Hematopoietic multipotent progenitor cell treated with erythropoietin and hydrocortisone succinate and interleukin-3 and kit ligand, for 17 days (in vitro differentiated cells): ENCODE results near the gene S100PBP.

Source experiments
- DNase-seq: peaks from one replicate; pipeline ENCODE4 v3.0.0-alpha.2; 2015; ENCODE audit warnings: low spot score

S100PBP gene

GRCh38 chr1:32828341-32828740, 10.9 kb downstream of the S100PBP start:
- no peak for DNase-seq

- no peak for DNase-seq
Measured at GRCh38 chr1:32830092-32830852, 12.8 kb downstream of the S100PBP start.

GRCh38 chr1:32831878-32832277, 14.4 kb downstream of the S100PBP start:
- DNase-seq, result no peak

DNA sequence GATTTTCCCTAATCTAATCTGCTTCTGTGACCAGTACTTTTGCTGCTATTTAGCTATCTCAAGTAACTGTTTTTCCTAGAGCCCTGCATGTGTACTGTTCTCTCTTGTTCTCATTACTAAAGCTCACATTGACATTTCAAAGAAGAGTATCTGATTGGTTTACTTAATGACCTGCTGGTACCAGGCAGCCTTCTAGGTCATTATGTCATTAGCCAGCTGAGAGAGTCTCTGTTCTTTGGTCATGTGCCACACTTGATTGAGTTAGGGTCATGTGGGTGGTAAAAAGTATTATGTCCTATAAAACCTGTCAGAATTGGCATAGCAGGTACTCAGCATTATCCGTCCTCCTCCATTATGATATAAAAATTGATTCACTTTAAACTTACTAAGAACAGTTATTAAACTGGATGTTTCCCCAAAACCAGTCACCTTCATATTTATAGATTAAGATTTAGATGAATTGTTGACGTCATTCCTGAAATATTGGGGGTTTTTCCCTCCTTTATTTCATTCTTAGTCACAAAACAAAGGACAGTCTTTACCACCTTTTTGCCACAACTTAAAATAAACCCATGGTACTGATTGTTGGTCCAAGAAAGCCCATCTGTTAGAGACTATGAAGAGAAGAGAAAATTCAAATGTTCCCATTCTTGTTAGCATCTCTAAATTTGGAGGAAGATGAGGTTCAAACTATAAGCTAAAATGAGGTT, 31.1 kb downstream of the S100PBP start:
- DNase-seq, result no peak

- no peak for DNase-seq
Measured at GRCh38 chr1:32855861-32856617, 38.6 kb downstream of the S100PBP start.

- no peak for DNase-seq
Measured at GRCh38 chr1:32858136-32858535, 40.7 kb downstream of the S100PBP start.

DNA sequence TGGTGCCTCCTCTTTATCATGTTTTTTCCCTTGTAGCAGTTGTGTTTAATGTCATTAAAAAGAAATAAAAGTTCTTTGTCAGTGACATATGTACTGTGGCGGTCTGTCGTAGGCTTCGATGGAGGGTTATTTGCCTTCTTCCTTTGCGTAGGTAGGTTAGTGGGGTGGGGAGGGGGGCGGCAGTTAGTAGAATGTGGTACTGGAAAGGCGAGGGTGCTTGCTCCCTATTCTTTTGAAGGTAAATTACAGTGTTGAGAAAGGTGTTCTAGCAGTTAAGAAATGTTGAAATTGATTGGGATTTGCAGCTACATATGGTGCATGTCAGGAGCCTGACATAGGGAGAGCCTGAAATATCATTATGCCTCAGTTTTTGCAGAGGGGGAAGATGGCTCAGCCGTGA, 41.3 kb downstream of the S100PBP start:
- no peak for DNase-seq

DNA sequence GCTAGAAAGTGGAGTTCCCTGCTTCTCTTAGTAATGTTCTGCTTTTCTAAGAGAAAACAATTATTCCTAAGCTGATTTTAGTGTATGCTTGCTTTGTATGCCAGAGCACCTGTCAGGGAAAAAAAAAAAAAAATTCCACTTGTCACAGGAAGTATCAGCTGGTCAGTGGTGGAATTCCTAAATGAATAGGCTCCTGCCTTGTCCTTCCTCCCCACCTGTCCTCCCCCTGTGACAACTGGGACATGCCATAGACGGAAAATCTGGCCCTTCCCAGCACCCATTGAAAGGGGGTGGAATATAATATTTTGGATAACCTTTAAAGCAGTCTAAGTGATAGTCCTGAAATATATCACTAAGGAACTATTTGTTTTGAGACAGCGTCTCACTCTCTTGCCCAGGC, 42.5 kb downstream of the S100PBP start:
- DNase-seq, result no peak

- DNase-seq, result no peak
Measured at GRCh38 chr1:32860566-32860965, 43.1 kb downstream of the S100PBP start.

DNA sequence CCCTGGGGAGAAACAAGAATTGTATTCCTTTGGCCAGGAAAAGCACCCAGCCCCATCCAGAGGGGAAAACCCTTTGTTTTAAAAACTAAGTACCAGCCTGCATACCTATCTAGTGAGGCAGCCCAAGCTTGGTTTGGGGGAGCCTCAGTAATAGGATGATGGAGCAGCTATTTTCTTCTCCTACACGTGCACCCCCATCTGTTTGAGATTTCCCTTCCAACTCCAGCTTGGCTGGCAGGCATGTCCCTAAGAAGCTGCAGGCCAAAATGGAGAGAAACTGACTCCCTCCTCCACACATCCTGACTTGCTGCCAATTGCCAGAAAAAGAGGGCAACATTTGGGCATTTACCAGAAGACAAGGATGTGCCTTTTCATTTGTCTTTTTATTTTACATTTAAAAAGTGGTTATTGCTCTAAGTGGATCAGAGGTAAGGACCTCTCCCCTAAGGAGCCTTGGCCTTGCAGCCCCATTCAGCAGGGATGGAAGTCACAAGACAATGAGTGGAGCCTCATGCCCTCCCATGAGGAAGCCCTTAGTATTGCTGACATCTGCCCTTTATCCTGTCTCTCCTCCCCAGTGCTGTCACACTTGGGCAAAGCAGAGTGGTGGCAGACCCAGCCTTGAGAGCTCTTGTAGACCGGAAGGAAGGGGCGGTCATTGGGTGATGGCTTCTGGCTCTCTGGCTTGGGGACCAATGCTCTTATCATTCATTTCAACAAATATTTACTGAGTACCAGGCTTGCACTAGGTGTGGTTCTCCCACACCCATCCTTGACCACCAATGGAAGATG, 44.6 kb downstream of the S100PBP start:
- DNase-seq, result no peak

- no peak for DNase-seq
Measured at GRCh38 chr1:32863218-32863880, 45.9 kb downstream of the S100PBP start.

- no peak for DNase-seq
Measured at GRCh38 chr1:32863881-32864245, 46.4 kb downstream of the S100PBP start.

GRCh38 chr1:32864375-32865019, 47.0 kb downstream of the S100PBP start:
- DNase-seq, result no peak

GRCh38 chr1:32865639-32866405, 48.4 kb downstream of the S100PBP start:
- no peak for DNase-seq

DNA sequence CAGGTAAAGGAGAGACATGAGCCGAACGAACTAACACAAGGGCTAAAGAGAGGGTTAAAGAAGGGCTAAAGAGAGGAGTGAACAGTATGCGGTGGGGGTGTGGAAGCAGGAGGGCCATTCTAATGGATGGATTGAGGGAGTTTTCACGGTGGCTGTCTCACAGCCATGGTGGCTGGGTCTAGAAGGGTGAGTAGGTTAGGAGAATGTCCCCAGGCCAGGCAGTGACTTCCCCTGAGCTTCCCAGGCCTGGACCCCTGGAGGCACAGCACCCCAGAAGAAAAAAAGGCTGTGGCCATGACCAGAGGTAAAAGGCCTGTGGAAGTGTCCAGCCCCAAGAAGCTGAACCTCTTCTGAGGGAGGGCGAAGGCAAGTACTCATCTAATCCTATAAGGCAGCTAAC, 49.7 kb downstream of the S100PBP start:
- no peak for DNase-seq

DNA sequence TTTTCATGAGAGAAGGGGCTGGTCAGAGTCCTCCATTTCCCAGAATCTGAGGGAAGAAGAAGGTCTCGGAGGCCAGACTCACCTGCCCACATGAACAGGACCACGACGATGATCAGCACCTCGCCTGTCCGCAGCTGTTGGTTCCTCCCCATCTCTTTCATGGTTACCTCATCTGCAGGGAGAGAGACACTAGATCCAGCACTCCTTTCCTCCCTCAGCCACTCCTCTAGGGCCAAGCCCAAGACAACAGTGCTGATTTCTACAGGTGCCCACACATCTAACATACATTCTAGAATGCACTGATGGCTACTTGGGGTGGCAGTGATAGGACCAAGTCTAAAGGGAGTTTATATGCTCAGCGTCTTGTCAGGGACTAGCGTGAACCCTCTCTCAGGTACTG, 50.2 kb downstream of the S100PBP start:
- no peak for DNase-seq

DNA sequence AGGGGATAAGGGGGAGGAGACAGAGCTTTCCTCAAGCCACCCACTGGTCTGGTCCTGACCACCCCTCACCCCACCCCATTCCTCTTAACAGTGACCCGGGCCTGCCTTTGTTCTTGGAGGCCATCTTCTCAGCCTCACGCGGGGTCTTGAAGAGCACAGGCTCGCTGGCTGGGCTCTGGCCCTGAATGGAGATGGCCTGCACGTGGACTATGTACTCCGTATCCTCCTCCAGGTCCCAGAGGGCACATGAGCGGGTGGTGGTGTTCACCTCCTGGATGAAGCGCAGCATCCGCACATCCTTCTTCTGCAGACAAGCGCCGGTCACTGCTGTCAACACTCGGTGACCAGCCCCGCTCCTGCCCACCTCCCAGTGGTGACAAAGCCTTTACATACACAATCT, 50.6 kb downstream of the S100PBP start:
- no peak for DNase-seq

GRCh38 chr1:32868806-32869455, 51.5 kb downstream of the S100PBP start:
- DNase-seq, result no peak

DNA sequence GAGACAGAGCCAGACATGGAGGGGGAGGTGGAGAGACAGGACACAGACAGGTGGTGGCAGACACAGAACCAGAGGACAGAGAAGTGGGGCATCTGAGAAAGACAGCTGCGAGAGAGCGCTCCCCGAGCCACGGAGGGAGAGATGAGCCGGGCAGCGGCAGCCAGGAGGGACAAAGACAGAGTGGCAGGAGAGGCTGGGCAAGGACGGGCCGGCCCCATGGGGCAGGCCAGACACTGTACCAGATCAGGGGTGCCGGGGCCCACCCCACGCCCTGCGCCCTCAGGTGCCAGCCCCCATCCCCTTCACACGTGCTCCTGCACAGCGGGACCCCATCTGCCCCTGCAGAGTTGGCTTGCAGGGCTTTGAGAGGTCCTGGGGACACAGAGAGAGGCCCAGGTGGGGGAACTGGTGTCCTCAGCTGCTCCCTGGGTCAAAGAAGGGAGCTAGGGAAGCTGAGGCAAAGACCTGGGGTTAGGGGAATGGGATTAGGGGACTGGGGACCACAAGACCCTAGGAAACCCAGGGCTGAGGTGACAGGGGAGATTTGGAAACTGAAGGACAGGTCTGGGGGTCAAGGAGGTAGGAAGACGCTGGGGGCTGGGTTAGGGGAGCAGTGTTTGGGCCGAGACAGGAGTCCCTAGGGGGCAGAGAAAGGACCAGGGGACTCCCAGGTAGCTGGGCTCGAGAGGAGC, 52.6 kb downstream of the S100PBP start:
- no peak for DNase-seq
